GM12878 (cell line): ENCODE measurements around the gene CEBPB. TPM values are rescaled to one million over a fixed set of nuclear protein-coding genes. Genes with fewer than 3 reads are reported as not detected.

ENCODE experiments used
- ATAC-seq: fragments of 200-7000 bp; cut with Tn5 transposase; 3 replicates; pipeline ENCODE4 v1.9.1; 2020; ENCODE audit warnings: mild to moderate bottlenecking, moderate library complexity
- BruUV-seq: library from RNA; stranded (reverse); fragments of 400-500 nt; replicated peaks from 2 replicates; lab custom pipeline; 2021; lab: Mats Ljungman, UMichigan
- CTCF ChIA-PET: fragments of 300-600 bp; sonication (Branson Sonifier 250); formaldehyde crosslinking; extraction: SDS; loops from one replicate; lab custom pipeline; 2021; ENCODE audit warnings: inconsistent platforms; lab: Yijun Ruan, JAX
- POLR2A ChIA-PET: fragments of 350-600 bp; formaldehyde crosslinking; extraction: SDS; loops from one replicate; lab custom pipeline; 2021; ENCODE audit warnings: inconsistent platforms; lab: Charles Lee
- RAD21 ChIA-PET: fragments of 300-600 bp; sonication (Branson Sonifier 250); formaldehyde crosslinking; loops from one replicate; lab custom pipeline; 2023; ENCODE audit warnings: antibody characterized with exemption; ENCODE audit not compliant: unreplicated experiment; lab: Charles Lee
- SMC1A ChIA-PET: fragments of 300-600 bp; sonication (Branson Sonifier 250); formaldehyde crosslinking; loops from one replicate; lab custom pipeline; 2023; ENCODE audit not compliant: unreplicated experiment, uncharacterized antibody; lab: Charles Lee
- DNase-seq: peaks from one replicate; pipeline ENCODE4 v3.0.0-alpha.2; 2011; ENCODE audit warnings: low read depth, low spot score
- FAIRE-seq: peaks from 3 replicates; lab custom pipeline; 2011; peaks lifted over from hg19 to GRCh38; lab: Jason Lieb, UNC
- H2AFZ ChIP-seq: 2 replicates; pipeline ENCODE4 v1.6.0; 2011; ENCODE audit warnings: low read depth, low read length, control low read depth; ENCODE audit not compliant: control insufficient read depth
- H3K27ac ChIP-seq: 2 replicates; pipeline ENCODE4 v1.5.1; 2011; ENCODE audit warnings: control low read depth; ENCODE audit not compliant: control insufficient read depth, insufficient read depth
- H3K27me3 ChIP-seq, 2 experiments: replicated peaks in 1 of 2; 2 replicates each; pipeline versions ENCODE4 v1.6.0 to v1.6.1; 2011; ENCODE audit warnings: low read length in 1 of 2; ENCODE audit not compliant: control insufficient read depth in 2 of 2, insufficient read depth in 2 of 2
- H3K36me3 ChIP-seq, 2 experiments: 2 replicates each; pipeline ENCODE4 v1.5.1; 2011; ENCODE audit warnings: low read length in 1 of 2; ENCODE audit not compliant: control insufficient read depth in 2 of 2, insufficient read depth in 2 of 2
- H3K4me1 ChIP-seq: 2 replicates; pipeline ENCODE4 v1.6.1; 2011; ENCODE audit warnings: mild to moderate bottlenecking, low read length, moderate library complexity, mixed read lengths; ENCODE audit not compliant: control insufficient read depth, insufficient read depth
- H3K4me2 ChIP-seq: 2 replicates; pipeline ENCODE4 v1.6.0; 2011; ENCODE audit warnings: control low read depth; ENCODE audit not compliant: control insufficient read depth, insufficient read depth
- H3K4me3 ChIP-seq: fragments of 200-600 bp; sonication (generic); 2 replicates; pipeline ENCODE4 v1.5.1; 2016
- H3K79me2 ChIP-seq: 2 replicates; pipeline ENCODE4 v1.6.0; 2011; ENCODE audit warnings: low read length; ENCODE audit not compliant: control insufficient read depth, insufficient read depth
- H3K9ac ChIP-seq: 2 replicates; pipeline ENCODE4 v1.8.0; 2011; ENCODE audit warnings: low read length, control low read depth, mixed read lengths; ENCODE audit not compliant: control insufficient read depth, insufficient read depth
- H3K9me3 ChIP-seq: replicated peaks from 3 replicates; pipeline ENCODE4 v1.5.1; 2011; ENCODE audit warnings: mild to moderate bottlenecking, low read length; ENCODE audit not compliant: control insufficient read depth, insufficient read depth
- H4K20me1 ChIP-seq: 2 replicates; pipeline ENCODE4 v1.6.0; 2011; ENCODE audit not compliant: control insufficient read depth, insufficient read depth
- EP300 ChIP-seq, 2 experiments: fragments of 150-350 bp in 1 of 2; IDR thresholded peaks; 2 replicates each; pipeline ENCODE4 v1.6.1; 2011 to 2012; ENCODE audit warnings: low read depth in 2 of 2, low read length in 2 of 2, borderline replicate concordance in 1 of 2, improper control_type of control experiment in 1 of 2, inconsistent platforms in 1 of 2; ENCODE audit not compliant: control insufficient read depth in 1 of 2
- SMAD5 ChIP-seq: IDR thresholded peaks from 2 replicates; pipeline ENCODE4 v1.6.1; 2016; ENCODE audit warnings: antibody characterized with exemption, low read depth
- SP1 ChIP-seq: IDR thresholded peaks from one replicate; pipeline ENCODE4 v1.6.1; 2011; ENCODE audit warnings: low read depth, low read length
- SRF ChIP-seq, 2 experiments: IDR thresholded peaks; 2 replicates each; pipeline ENCODE4 v1.6.1; 2011; ENCODE audit warnings: low read depth in 2 of 2, low read length in 2 of 2, mild to moderate bottlenecking in 1 of 2, moderate library complexity in 1 of 2
- ZNF274 ChIP-seq: IDR thresholded peaks from one replicate; pipeline ENCODE4 v1.8.0; 2011; ENCODE audit not compliant: insufficient read length, insufficient read depth
- WGBS: methylation state at CpG from one replicate; pipeline ENCODE4 v1.1.6; 2016; ENCODE audit warnings: low lambda C conversion rate; ENCODE audit not compliant: insufficient replicate concordance, insufficient coverage; ENCODE audit errors: missing lambda C conversion rate; 5-methylcytosine and 5-hydroxymethylcytosine counted together
- in situ Hi-C: fragments of 300-500 bp; cut with MboI; formaldehyde crosslinking; loops from 9 replicates; pipeline ENCODE4 v1.14.3; 2018; ENCODE audit warnings: mixed read lengths
- intact Hi-C: fragments of 100-400 bp; cut with micrococcal nuclease; formaldehyde crosslinking; loops from one replicate; pipeline ENCODE4 v1.14.2; 2022; ENCODE audit not compliant: unreplicated experiment
- polyA plus RNA-seq, 11 experiments: library from polyadenylated mRNA; depleted of rRNA in 4 of 11; unstranded in 6 of 11; stranded (reverse) in 5 of 11; fragments of >200 nt; fragmentation: Nextera tagmentation in 4 of 11; fragmentation: Illumina TruSeq in 1 of 11; extraction: Ambion mirVana in 4 of 11; extraction: Trizol in 1 of 11; gene quantifications; 1 replicate in 1 of 11; 2 replicates in 10 of 11; pipeline versions ENCODE4 v1.2.1 to v1.2.3, GENCODE V29; 2011 to 2016; ENCODE audit warnings: inconsistent platforms in 2 of 11, missing spikeins in 2 of 11, low read depth in 1 of 11
- total RNA-seq, 4 experiments: library from RNA; depleted of rRNA in 3 of 4; stranded (reverse); fragments of >200 nt in 3 of 4; fragmentation: Illumina TruSeq in 1 of 4; extraction: Trizol in 1 of 4; gene quantifications; 2 replicates each; pipeline versions ENCODE4 v1.2.1 to v1.2.3, GENCODE V29; 2013 to 2021
- TF ChIP-seq, protein P1 (sequence below): IDR thresholded peaks from 2 replicates; pipeline ENCODE4 v1.6.1; 2012; ENCODE audit warnings: low read depth, low read length, improper control_type of control experiment

The CEBPB gene
- total and polyA plus RNA-seq, 10 of the 15 experiments (the other 5 are each of a cell fraction or from before 2014, with no cell fraction given): 0.18 to 8.8 (median 1.6) TPM

DNA sequence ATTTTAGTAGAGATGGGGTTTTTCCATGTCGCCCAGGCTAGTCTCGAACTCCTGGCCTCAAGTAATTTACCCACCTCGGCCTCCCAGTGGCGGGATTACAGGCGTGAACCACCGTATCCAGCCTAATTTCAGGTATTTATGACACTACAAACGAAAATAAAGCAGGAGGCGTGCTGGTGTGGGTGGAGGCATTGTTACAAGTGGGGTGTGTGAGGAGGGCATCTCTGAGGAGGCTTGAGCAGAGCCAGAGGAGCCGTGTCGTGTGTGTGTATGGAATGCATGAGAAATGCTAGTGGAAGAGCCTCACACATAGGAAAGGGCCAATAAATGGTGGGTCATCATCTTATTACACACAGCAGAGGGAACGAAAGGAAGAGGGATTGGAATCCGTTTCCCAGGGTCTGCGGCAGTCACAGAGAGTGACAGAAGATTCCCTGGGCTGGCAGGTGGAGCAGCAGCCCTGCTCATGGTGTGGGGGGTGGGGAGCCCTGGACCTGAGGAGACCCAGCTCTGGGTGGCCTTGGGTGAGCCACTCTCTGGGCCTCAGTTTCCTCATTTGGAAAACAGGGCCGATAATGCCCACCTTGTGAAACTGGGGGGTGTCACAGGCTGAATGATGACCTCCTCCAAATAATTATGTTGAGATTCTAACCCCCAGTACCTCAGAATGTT is 19.9 kb upstream of the CEBPB start:
- TF ChIP-seq EP300 (IDR thresholded peaks at IDR 0.05; ENCODE audit: borderline replicate concordance in 1 of 2, control insufficient read depth in 1 of 2, low read depth in 2 of 2, low read length in 2 of 2): no peak
- TF ChIP-seq SMAD5: no peak
- no peak for TF ChIP-seq SP1
- TF ChIP-seq, protein P1, sequence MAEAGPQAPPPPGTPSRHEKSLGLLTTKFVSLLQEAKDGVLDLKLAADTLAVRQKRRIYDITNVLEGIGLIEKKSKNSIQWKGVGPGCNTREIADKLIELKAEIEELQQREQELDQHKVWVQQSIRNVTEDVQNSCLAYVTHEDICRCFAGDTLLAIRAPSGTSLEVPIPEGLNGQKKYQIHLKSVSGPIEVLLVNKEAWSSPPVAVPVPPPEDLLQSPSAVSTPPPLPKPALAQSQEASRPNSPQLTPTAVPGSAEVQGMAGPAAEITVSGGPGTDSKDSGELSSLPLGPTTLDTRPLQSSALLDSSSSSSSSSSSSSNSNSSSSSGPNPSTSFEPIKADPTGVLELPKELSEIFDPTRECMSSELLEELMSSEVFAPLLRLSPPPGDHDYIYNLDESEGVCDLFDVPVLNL: no peak
- TF ChIP-seq SRF (IDR thresholded peaks at IDR 0.05; ENCODE audit: low read depth in 2 of 2, low read length in 2 of 2): no peak
- TF ChIP-seq ZNF274: no peak
- BruUV-seq: no TSS peak
- Histone ChIP-seq H3K4me3 (no peak overlapping the region), H3K27me3 (no peaks in the 10 kb centered on the region), H3K27ac (no peak overlapping the region), H2AFZ (no peak overlapping the region), H3K4me1 (peaks cover 4% of the 10 kb centered on the region; the same call in 1 of the 2 replicates), H3K9me3 (no peaks in the 10 kb centered on the region), H3K79me2 (no peaks in the 10 kb centered on the region), H3K4me2 (no peak overlapping the region), H3K9ac (no peak overlapping the region), H4K20me1 (no peaks in the 10 kb centered on the region), H3K36me3 (no peaks in the 10 kb centered on the region)
- intact Hi-C loops (no loop called here), in situ Hi-C loops (no loop called here)
- ATAC-seq: no peak
- ChIA-PET CTCF (interaction anchor here (1.8 to 9.3 kb wide), 6 partner anchors 8 to 192 kb away, joined by 6 to 219 read pairs (median 22); no protein-coding TSS in a partner anchor), RAD21 (interaction anchor here (1.7 to 6.8 kb wide), 2 partner anchors 50 to 99 kb away, joined by 11 to 58 read pairs; no protein-coding TSS in a partner anchor), SMC1A (interaction anchor here (1.9 kb wide), 1 partner anchor 99 kb away, joined by 8 read pairs; no protein-coding TSS in a partner anchor), POLR2A (no interaction called here)
- WGBS: 44% methylated on average over 14 of the region's 14 CpGs
- DNase-seq: no peak
- FAIRE-seq: no peak
